GM18526 (cell line): Measurements from ENCODE around the gene IGFALS.

Experiments used
- POLR2A ChIP-seq: IDR thresholded peaks from 3 replicates; pipeline ENCODE4 v1.6.1; 2011; ENCODE audit not compliant: insufficient read length; ENCODE audit errors: extremely low read depth

Gene IGFALS

DNA sequence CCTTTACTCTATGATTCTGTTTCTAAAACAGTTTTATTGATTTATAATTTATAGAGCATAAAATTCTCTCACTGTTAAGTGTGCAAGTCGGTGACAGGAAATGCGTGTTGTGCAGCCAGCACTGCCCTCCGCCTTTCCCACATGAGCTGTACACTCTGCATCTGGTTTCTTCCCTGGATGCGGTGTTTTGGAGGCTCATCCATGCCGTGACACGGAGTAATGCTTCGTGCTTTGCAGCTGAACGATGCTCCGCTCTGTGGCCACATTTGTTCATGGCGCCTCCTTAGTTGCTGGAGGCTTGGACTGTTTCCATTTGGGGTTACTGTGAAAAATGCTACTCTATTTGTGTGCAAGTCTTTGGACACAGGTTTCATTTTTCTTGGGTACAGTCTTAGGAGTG is 7.2 kb upstream of the IGFALS start:
- TF ChIP-seq POLR2A = no peak

GRCh38 chr16:1794908-1795666 is 1.6 kb upstream of the IGFALS start:
- TF ChIP-seq POLR2A = no peak

DNA sequence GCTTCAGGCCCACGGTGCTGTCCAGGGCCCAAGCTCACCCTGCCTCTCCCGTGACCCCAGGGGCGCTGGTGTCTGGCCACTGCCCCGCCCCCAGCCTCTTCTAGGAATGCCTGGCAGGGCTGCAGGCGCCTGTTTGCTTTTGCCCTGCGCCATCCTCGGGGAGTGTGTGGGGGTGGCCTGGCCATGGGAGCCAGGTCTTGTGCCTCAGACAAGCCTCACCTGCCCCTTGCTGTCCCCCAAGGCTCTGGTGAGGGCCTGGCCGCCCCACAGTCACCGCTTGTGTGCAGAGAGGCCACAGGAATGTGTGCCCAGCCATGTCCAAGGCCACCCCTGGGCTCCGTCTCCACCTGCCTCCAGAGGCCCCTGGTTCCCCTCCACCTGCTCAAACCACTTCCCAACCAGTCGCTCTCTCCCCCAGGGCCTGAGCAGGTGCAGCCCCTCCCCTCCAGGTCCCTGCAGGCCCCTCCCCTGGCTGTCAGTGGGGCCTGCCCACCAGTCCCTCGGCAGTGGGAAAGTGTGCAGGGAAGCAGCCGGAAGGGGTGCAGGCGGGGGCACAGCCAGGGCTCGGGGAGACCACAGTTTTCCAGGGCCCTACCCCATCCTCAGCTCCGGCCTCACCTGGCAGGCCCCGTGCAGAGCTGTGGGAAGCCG is 841 bp upstream of the IGFALS start:
- no peak for TF ChIP-seq POLR2A

DNA sequence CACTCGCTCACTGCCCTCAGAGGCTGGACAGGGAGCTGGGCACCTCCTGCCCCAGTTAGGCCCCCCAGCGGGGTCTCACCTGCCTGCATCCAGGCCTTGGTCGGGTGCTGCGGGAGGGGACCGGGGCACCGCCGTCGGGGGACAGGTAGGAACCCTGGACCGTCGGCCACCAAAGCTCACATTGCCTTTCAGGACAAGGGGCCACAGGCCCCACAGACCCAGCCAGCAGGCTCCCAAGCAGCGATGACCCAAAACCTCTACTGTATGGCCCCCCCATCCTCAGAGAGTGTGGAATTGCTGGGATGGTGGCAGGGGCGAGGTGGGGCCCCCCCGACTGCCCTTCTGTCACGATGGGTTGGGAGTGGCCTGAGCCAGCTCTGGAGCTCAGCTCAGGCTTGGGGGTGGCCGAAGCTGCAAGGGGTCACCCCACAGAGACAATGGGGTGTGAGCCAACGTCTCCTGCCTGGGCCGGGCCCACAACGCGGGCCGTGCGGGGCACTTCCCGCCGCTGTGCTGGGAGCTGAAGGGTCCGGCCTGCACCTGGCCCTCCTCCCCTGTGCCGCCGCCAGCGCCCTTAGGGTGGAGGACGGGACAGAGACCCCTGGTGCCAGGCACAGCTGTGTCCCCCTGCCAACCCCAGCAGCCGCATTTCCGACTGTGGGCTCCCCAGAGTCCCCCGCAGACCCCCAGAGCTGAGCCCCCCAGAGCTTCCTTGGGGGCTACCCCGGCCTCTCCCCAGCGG is 498 bp downstream of the IGFALS start:
- no peak for TF ChIP-seq POLR2A

- TF ChIP-seq POLR2A = no peak
These were observed 1.3 kb downstream of the IGFALS start for GRCh38 chr16:1791943-1792812.

- no peak for TF ChIP-seq POLR2A
These were observed 2.1 kb downstream of the IGFALS start for GRCh38 chr16:1791256-1791942.

- TF ChIP-seq POLR2A = no peak
These were observed 2.8 kb downstream of the IGFALS start for GRCh38 chr16:1790611-1791255.

DNA sequence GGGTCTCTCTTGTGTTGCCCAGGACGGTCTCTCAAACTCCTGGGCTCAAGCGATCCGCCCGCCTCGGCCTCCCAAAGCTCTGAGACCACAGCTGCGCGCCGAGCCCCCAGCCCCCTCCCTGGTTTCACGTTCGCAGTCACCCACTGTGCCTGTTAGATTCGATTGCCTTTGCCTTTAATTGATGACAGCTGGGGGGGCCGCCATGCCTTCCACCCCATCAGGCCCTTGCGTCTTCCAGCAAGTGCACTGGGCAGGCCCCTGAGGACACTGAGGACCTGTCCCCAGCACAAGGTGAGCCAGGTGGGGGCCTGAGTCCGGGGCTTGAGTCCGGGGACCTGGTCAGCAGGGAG is 3.3 kb downstream of the IGFALS start:
- no peak for TF ChIP-seq POLR2A

DNA sequence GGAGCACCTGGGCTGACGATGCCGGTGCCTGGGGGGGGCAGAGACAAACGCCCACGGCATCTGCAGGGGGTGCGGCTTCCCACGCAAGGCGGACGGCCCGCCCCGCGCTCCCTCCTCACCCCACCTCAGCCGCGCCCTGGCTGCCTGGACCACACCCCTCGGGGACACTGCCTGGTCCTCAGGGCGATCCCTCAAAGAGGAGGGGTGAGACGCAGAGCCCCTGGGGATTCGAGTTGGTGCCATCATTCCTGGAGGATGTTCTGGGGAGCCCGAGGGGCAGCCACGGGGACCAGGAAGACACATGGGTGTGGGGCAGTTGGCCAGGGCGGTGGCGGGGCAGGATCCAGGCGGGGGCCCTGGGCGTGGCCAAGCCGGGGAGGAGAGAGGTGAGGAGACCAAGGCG is 3.9 kb downstream of the IGFALS start:
- no peak for TF ChIP-seq POLR2A

GRCh38 chr16:1788708-1789100 is 4.8 kb downstream of the IGFALS start:
- TF ChIP-seq POLR2A = no peak

- no peak for TF ChIP-seq POLR2A
These were observed 5.3 kb downstream of the IGFALS start for GRCh38 chr16:1788095-1788707.

- no peak for TF ChIP-seq POLR2A
These were observed 6.0 kb downstream of the IGFALS start for GRCh38 chr16:1787322-1788094.

DNA sequence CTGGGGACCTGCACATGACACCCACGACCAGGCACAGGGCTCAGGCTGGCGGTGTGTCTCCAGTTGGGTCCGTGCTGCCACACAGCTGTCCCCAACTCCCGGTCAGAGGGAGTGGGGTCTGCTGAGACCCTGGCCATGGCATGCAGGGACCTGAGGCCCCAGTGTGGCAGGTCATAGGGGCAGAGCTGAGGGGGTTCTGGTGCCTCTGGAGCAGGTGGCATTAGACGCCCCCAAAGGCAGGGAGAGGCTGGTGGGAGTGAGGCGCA is 6.5 kb downstream of the IGFALS start:
- TF ChIP-seq POLR2A = no peak
